GM19023 (cell line): ENCODE measurements around the gene SARNP.
A peak's percentile ranks its signal among the peaks of the same experiment; 100 is the strongest.
"Not testable (repeated sequence)": the region's sequence is repeated elsewhere in the genome, so short reads cannot be mapped to it uniquely, and the experiment has no call there.

ENCODE experiments used
- ATAC-seq: cut with Tn5 transposase; IDR thresholded peaks from one replicate; pipeline ENCODE4 v1.9.1; 2021; ENCODE audit warnings: mild to moderate bottlenecking, moderate library complexity; ENCODE audit not compliant: unreplicated experiment

The SARNP gene

DNA sequence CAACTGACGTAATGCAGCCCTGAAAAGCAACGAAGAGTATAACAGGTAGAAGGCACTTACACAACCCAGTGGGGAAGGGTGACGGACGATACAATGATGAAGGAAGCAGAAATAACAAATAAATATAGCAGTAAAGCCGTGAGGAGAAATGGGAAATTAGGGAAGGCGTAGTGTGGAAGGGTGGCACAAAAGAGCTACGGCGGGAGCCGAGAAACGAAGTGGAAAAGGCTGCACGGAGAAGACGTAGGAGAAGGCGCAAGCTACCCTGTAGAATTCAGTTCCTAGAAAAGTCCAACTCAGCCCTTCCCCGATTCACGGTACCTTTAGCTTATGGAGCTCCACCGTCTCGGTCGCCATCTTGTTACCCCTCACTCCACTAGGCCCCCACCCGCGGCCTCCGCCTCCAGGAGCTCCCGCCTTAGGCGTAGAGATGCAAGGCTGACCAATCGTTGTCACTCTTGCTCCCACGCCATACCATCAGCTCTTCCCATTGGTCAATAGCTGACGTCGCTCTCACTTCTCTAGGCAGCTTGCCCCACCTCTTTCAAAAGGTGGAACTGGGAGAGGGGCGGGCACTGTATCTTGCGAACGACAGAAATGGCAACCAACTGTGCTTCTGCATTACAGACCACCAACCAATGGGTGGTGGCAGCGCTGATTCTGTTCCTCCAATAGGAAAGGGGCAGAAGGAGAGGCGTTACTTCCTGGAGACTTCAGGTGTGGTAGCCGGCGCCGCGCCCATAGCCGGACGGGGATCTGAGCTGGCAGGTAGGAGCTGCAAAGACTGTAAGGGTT, at the start of gene SARNP, which contains the start of gene ORMDL2:
TSS of gene SARNP (minus strand) at position 380 of the 795 bp plus-strand sequence. CDS start at position 357, 23 bp downstream.
TSS of gene ORMDL2 (plus strand) at position 697 of the 795 bp plus-strand sequence. CDS start 959 bp downstream, outside the sequence.
- ATAC-seq, result peak; percentile 96

- ATAC-seq, result not testable (repeated sequence)
Measured at GRCh38 chr12:55866454-55867004, 49.0 kb upstream of the SARNP start.

DNA sequence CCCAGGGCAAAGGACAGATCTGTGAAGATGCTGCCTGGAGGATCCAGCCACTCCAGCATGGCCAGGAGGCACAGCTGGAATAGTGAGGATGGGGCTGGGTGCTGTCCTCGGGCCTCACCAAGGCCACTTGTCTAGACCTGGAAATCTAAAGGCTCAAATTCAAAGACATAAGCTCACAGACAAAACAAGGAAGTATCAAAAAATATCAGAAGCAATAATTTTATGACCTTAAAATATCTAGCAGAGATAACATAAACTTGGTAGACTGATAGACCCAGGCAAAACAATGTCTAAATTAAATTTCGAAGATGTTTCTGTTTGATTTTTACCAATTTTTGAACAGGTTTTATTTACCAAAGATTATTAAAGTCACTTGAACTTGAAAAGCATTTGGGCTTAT, 47.8 kb upstream of the SARNP start:
- ATAC-seq, result no peak

GRCh38 chr12:55862931-55863330, 45.4 kb upstream of the SARNP start:
- not testable (repeated sequence) for ATAC-seq

DNA sequence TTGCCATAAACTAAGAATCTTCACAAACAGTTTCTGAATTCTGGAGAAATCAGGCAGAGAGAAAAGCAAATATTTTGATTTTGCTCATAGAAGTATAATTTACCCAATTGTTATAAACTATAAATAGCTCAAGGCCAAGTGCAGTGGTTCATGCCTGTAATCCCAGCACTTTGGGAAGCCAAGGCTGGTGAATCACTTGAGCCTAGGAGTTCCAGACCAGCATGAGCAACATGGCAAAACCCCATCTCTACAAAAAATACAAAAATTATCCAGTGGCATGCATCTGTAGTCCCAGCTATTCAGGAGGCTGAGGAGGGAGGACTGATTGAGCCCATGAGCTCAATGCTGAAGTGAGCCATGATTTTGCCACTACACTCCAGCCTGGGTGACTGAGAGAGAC, 44.8 kb upstream of the SARNP start:
- ATAC-seq, result no peak

GRCh38 chr12:55861871-55862270, 44.3 kb upstream of the SARNP start:
- ATAC-seq, result no peak

- ATAC-seq, result no peak
Measured at GRCh38 chr12:55861396-55861795, 43.9 kb upstream of the SARNP start.

DNA sequence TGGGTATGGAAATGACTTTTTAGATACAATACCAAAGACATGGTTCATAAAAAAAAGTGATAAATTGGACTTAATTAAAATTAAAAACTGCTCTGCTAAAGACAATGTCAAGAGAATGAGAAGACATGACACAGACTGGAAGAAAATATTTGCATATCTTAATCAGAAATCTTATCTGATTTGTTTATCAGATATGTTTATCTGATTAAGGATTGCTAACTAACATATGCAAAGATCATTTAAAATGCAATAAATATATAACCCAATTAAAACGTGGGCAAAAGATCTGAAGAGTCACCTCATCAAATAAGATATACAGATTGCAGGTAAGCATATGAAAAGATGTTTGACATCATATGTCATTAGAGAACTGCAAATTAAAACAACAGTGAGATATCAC, 35.2 kb upstream of the SARNP start:
- ATAC-seq, result no peak

GRCh38 chr12:55850893-55851292, 33.4 kb upstream of the SARNP start:
- no peak for ATAC-seq

GRCh38 chr12:55850401-55850800, 32.9 kb upstream of the SARNP start:
- ATAC-seq, result no peak

DNA sequence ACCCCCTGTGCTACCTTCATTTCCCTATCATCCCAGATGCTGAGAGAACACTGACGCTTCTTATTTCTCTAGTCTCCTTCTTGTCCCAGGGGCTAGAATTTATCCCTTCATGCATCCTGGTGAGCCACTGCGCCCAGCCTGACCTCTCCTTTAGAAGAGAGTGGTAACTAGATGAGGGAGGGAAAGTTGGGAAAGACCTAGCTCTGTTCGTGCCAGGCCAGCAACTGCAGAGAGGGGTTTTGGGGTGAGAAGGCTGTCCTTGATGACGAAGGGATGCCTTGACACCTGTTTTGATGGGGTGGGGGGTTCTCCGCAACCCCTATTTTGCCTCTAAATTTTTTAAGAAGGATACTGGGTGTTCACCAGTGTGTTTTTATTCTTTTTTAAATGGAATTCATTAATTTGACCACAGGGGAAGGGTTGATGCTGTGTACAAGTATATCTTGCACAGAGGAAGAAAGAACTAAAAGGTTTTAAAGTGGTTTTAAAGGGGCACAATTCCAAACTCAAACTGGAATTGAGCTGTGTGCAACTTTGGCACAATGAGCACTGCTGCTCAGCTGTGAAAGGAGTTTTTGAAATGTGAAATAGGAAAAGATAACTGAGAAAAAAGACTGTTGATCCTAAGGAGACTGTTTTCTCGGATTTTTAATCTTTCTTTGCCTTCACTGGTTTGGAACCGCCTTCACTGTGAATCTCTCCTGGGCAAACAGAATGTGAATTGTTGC, 32.3 kb upstream of the SARNP start:
- no peak for ATAC-seq

- ATAC-seq, result no peak
Measured at GRCh38 chr12:55847603-55848291, 30.2 kb upstream of the SARNP start.

- no peak for ATAC-seq
Measured at GRCh38 chr12:55847033-55847432, 29.5 kb upstream of the SARNP start.

- ATAC-seq, result no peak
Measured at GRCh38 chr12:55845785-55846496, 28.4 kb upstream of the SARNP start.

DNA sequence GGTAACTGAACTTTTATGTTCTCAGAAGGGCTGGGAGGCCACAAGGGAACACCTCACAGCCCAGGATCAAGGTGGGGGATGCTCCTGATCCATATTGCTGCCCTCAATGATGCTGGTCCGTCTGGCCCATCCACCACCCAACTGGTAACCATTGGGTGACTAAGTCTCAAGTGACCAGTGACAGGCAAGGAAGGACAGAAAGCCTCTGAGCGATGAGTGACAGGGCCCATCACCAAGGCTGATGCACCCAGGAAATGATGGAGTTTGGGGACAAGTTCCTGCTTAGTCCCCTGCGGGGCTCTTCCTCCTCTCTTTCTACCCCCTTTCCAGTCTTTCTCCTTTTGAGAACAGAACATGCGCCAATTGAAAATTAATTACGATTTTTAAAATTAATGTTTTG, 27.8 kb upstream of the SARNP start:
- no peak for ATAC-seq

DNA sequence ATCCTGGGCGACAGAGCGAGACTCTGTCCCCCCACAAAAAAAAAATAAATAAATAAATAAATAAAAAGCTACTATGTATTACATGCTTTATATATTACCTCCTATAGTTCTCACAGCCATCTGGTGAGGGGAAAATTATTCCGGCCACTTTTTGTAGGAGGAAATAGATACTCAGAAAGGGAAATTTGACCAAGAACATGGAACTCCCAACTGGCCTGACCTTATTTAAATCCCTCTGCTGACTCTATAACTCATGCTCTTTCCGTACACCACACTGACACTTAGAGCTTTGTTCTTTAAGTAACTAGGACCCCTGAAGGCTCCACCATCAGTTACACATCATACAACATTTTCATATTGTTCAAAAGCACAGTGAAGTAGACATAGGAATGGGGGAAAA, 27.4 kb upstream of the SARNP start:
- no peak for ATAC-seq

GRCh38 chr12:55843431-55843830, 25.9 kb upstream of the SARNP start:
- no peak for ATAC-seq

- no peak for ATAC-seq
Measured at GRCh38 chr12:55842681-55843429, 25.3 kb upstream of the SARNP start, which contains the start of gene MMP19. MMP19 (minus strand) TSS chr12:55842936; CDS start chr12:55842830, 106 bp downstream.

GRCh38 chr12:55840581-55841351, 23.2 kb upstream of the SARNP start:
- no peak for ATAC-seq
